ENCODE measurements around the gene SYNC.

DNA sequence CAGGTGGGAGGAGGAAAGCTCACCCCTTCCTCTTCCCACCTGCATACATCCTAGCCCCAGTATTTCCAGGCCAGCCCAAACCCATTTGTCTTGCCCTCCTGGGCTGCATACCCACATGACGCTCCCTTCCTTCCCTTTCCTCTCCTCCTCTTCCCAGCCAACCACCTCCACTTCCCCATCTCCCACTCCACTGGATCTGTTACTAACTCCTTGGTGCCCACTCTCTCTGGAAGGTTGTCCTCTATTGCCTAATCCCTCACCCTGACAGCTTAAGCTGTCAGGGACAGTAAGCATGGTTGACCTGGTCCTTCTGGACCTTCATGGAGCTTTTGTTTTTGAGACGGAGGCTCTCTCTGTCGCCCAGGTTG, 23.0 kb upstream of the SYNC start:
- no peak for TF ChIP-seq POLR2A (IDR thresholded peaks at IDR 0.05)
- TF ChIP-seq, protein P1, sequence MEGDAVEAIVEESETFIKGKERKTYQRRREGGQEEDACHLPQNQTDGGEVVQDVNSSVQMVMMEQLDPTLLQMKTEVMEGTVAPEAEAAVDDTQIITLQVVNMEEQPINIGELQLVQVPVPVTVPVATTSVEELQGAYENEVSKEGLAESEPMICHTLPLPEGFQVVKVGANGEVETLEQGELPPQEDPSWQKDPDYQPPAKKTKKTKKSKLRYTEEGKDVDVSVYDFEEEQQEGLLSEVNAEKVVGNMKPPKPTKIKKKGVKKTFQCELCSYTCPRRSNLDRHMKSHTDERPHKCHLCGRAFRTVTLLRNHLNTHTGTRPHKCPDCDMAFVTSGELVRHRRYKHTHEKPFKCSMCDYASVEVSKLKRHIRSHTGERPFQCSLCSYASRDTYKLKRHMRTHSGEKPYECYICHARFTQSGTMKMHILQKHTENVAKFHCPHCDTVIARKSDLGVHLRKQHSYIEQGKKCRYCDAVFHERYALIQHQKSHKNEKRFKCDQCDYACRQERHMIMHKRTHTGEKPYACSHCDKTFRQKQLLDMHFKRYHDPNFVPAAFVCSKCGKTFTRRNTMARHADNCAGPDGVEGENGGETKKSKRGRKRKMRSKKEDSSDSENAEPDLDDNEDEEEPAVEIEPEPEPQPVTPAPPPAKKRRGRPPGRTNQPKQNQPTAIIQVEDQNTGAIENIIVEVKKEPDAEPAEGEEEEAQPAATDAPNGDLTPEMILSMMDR (IDR thresholded peaks at IDR 0.05): no peak
